ENCODE data around the gene RANBP1.

Gene RANBP1

GRCh38 chr22:20165913-20166312, 50.0 kb downstream of the RANBP1 start:
- no peak overlapping the region for H3K4me3 ChIP-seq
- no peak for TF ChIP-seq CTCF (IDR thresholded peaks at IDR 0.05)
- no peak overlapping the region for H3K27ac ChIP-seq
- no peak for DNase-seq (ENCODE audit: low spot score)

- DNase-seq (ENCODE audit: low spot score) = no peak
- Histone ChIP-seq H3K27ac (no peak overlapping the region), H3K4me3 (no peak overlapping the region)
- no peak for TF ChIP-seq CTCF (IDR thresholded peaks at IDR 0.05)
These were observed 50.8 kb downstream of the RANBP1 start for GRCh38 chr22:20166703-20167102.

- no peak for TF ChIP-seq CTCF (IDR thresholded peaks at IDR 0.05)
These were observed 51.9 kb downstream of the RANBP1 start for GRCh38 chr22:20167643-20168322.

GRCh38 chr22:20169253-20169822, 53.4 kb downstream of the RANBP1 start:
- DNase-seq (ENCODE audit: low spot score) = no peak
- Histone ChIP-seq H3K27ac (no peak overlapping the region), H3K4me3 (no peak overlapping the region)
- TF ChIP-seq CTCF (IDR thresholded peaks at IDR 0.05) = no peak

More at GRCh38 chr22:20167643-20168322, 51.9 kb downstream of the RANBP1 start:
- H3K27ac ChIP-seq = no peak overlapping the region
- H3K4me3 ChIP-seq = no peak overlapping the region
- DNase-seq (ENCODE audit: low spot score) = no peak

- no peak overlapping the region for H3K4me3 ChIP-seq
- no peak for TF ChIP-seq CTCF (IDR thresholded peaks at IDR 0.05)
- no peak for DNase-seq (ENCODE audit: low spot score)
These were observed 54.3 kb downstream of the RANBP1 start for GRCh38 chr22:20170170-20170569.

GRCh38 chr22:20171288-20172140, 55.6 kb downstream of the RANBP1 start:
- TF ChIP-seq CTCF (IDR thresholded peaks at IDR 0.05) = no peak

More at GRCh38 chr22:20170170-20170569, 54.3 kb downstream of the RANBP1 start:
- no peak overlapping the region for H3K27ac ChIP-seq

More at GRCh38 chr22:20171288-20172140, 55.6 kb downstream of the RANBP1 start:
- Histone ChIP-seq H3K27ac (no peak overlapping the region), H3K4me3 (no peak overlapping the region)
- no peak for DNase-seq (ENCODE audit: low spot score)
